Measurements from ENCODE around the gene FKBP8.

- no peak for TF ChIP-seq CTCF (IDR thresholded peaks at IDR 0.05)
- TF ChIP-seq EP300 (IDR thresholded peaks at IDR 0.05), result peak in 2 of 4 donors; percentile 18 to 87
- peak; percentile 61 to 71 for TF ChIP-seq POLR2A (IDR thresholded peaks at IDR 0.05)
These were observed 14.2 kb upstream of the FKBP8 start, which contains the start of gene KXD1 for GRCh38 chr19:18557411-18558201.

Measured in sigmoid colon (tissue), 4 donors.